ENCODE data around the gene ZNRF1.

DNA sequence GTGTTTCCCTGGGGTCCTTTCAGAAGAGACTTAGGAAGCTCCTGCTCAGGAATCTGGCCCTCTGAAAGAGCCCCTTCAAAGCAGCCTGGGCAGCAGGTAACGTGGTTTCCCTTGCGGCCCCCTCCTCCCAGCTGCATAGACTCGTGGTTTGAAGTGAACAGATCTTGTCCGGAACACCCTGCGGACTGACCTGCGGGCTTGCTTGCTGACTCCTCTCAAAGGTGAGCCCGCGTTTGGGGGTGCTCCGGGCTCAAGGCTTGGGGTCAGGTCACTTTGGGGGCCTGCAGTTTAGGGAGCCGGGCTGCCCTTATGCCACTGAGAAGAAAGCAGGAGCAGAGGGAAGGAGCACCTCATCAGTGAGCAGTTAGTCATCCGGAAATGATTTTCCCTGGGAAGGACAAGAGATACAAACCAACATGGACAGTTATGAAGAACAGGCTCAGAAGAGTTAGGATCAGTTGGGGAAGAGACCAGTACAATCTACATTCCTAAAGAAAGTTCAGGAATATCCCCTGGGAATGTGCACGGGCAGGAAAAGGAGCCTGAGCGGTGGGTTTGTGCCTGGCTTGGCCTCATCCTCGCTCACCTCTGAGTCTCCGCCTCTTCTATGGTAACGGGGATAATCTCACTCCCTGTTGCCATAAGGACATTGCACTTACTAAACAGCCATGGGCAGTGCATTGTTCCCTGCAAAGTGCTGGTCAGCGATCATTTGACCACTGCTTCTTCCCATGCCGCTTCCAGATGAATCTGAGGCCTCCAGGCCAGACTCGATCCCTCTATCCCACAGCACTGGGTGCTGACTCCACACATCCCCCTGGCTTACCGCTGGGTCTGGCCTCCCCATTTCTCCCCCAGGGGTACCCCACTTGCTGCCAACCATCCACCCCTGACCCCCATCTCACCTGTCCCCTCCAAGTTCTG is 107.8 kb downstream of the ZNRF1 start:
- TF ChIP-seq, protein P1, sequence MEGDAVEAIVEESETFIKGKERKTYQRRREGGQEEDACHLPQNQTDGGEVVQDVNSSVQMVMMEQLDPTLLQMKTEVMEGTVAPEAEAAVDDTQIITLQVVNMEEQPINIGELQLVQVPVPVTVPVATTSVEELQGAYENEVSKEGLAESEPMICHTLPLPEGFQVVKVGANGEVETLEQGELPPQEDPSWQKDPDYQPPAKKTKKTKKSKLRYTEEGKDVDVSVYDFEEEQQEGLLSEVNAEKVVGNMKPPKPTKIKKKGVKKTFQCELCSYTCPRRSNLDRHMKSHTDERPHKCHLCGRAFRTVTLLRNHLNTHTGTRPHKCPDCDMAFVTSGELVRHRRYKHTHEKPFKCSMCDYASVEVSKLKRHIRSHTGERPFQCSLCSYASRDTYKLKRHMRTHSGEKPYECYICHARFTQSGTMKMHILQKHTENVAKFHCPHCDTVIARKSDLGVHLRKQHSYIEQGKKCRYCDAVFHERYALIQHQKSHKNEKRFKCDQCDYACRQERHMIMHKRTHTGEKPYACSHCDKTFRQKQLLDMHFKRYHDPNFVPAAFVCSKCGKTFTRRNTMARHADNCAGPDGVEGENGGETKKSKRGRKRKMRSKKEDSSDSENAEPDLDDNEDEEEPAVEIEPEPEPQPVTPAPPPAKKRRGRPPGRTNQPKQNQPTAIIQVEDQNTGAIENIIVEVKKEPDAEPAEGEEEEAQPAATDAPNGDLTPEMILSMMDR (IDR thresholded peaks at IDR 0.05) = no peak
- no peak for TF ChIP-seq KDM1A (IDR thresholded peaks at IDR 0.05; ENCODE audit: low read depth)
- no peak for TF ChIP-seq RNF2 (IDR thresholded peaks at IDR 0.05; ENCODE audit: borderline replicate concordance, low read depth)
- TF ChIP-seq FOXS1 (CRISPR knock-in tag; IDR thresholded peaks at IDR 0.05) = no peak
- TF ChIP-seq CEBPB (IDR thresholded peaks at IDR 0.05) = no peak
- no peak for TF ChIP-seq POLR2A (IDR thresholded peaks at IDR 0.05; ENCODE audit: low read length)
- TF ChIP-seq RFX5 (IDR thresholded peaks at IDR 0.05) = no peak

Data from A549 (cell line).